Heart right ventricle (tissue), 16 donors: ENCODE results near the gene PAK1. TPM values are rescaled to one million over a fixed set of nuclear protein-coding genes. Genes with fewer than 3 reads are reported as not detected.

ENCODE experiments used
- ATAC-seq, 8 donors: fragments of 200-7000 bp; cut with Tn5 transposase; one replicate each; pipeline ENCODE4 v1.9.1; 2020; ENCODE audit warnings: mild to moderate bottlenecking in 8 of 8, moderate library complexity in 8 of 8, moderate number of reproducible peaks in 1 of 8
- DNase-seq, 2 donors: peaks; one replicate each; pipeline ENCODE4 v3.0.0-alpha.2; 2020
- H3K27ac ChIP-seq, 10 donors: fragments of 200-600 bp; sonication (generic) in 2 of 10; one replicate each; pipeline versions ENCODE4 v1.5.0 to v1.8.0; 2020 to 2022; ENCODE audit warnings: mild to moderate bottlenecking in 3 of 10
- H3K27me3 ChIP-seq, 7 donors: fragments of 200-600 bp; one replicate each; pipeline ENCODE4 v1.8.0; 2021 to 2022; ENCODE audit warnings: mild to moderate bottlenecking in 2 of 7
- H3K36me3 ChIP-seq, 9 donors: fragments of 200-600 bp; sonication (generic) in 1 of 9; one replicate each; pipeline versions ENCODE4 v1.5.0 to v1.8.0; 2020 to 2022; ENCODE audit warnings: mild to moderate bottlenecking in 2 of 9
- H3K4me1 ChIP-seq, 9 donors: fragments of 200-600 bp; sonication (generic) in 1 of 9; one replicate each; pipeline versions ENCODE4 v1.5.0 to v1.8.0; 2020 to 2022; ENCODE audit warnings: mild to moderate bottlenecking in 4 of 9
- H3K4me3 ChIP-seq, 10 donors: fragments of 200-600 bp; sonication (generic) in 2 of 10; one replicate each; pipeline versions ENCODE4 v1.5.0 to v1.8.0; 2020 to 2022; ENCODE audit warnings: mild to moderate bottlenecking in 7 of 10, moderate library complexity in 2 of 10
- H3K9me3 ChIP-seq, 11 donors: fragments of 200-600 bp in 10 of 11; sonication (generic) in 2 of 11; one replicate each; pipeline versions ENCODE4 v1.5.0 to v1.8.0; 2013 to 2022; ENCODE audit warnings: mild to moderate bottlenecking in 2 of 11, control low read depth in 1 of 11, moderate library complexity in 1 of 11
- CTCF ChIP-seq, 9 donors: fragments of 200-600 bp; sonication (generic) in 2 of 9; IDR thresholded peaks; one replicate each; pipeline versions ENCODE4 v1.5.0 to v1.8.0; 2021 to 2022; ENCODE audit warnings: antibody characterized with exemption in 9 of 9, mild to moderate bottlenecking in 5 of 9, moderate library complexity in 1 of 9
- WGBS, 2 donors: extraction: QIAGEN DNeasy Blood & Tissue Kit; methylation state at CpG; one replicate each; pipeline ENCODE4 v1.1.7; 2013; ENCODE audit warnings: inconsistent platforms in 1 of 2; 5-methylcytosine and 5-hydroxymethylcytosine counted together
- intact Hi-C, 10 donors: fragments of 100-400 bp; cut with DNase I; formaldehyde crosslinking; loops; one replicate each; pipeline versions ENCODE4 v1.11.1 to v1.14.2; 2022
- polyA plus RNA-seq, 2 donors: library from polyadenylated mRNA; stranded (reverse); fragments of 200-250 nt; gene quantifications; one replicate each; pipeline ENCODE4 v1.2.3, GENCODE V29; 2013
- total RNA-seq, 10 donors: library from RNA; stranded (reverse); fragmentation: NEBNext Ultra II Directional in 3 of 10; extraction: Animal tissue kit (Norgen Biotek cat#: 25700) in 3 of 10; gene quantifications; one replicate each; pipeline versions ENCODE4 v1.2.1 to v1.2.4, GENCODE V29; 2021 to 2023
- donor health status: Arrhythmogenic right ventricular cardiomyopathy.
- donor health status: ischemic (EF 13 %, LVEDD 7.1; RV severe dilation, severe dysfunction).
- donor health status: healthy with polysubstance abuse.
- donor health status: DM: no; HTN: yes; CAD: no.
- donor health status: DM: no; HTN: no; CAD: no.
- donor health status: ischemic (EF 25% LVEDD 6.9; RV normal size, moderate dysfunction).
- donor health status: ischemic (EF 25% LVEDD 5.7; RV mildly dilated, moderate dysfunction).
- donor health status: healthy.
- donor health status: DM: yes; HTN: yes; CAD: no.
- donor health status: Ischemic cardiomyopathy.
- donor health status: ischemic (EF 35%, LVEDD 5.7; RV mildly dilated, moderate dysfunction).
- donor health status: nonischemic (EF 11% LVEDD 7.7; RV severe dilation, severe dysfunction).
- donor health status: DM: yes; HTN: yes; CAD: no.
- donor health status: PGD.
- donor health status: ischemic (EF 29% LVEDD 5.4; RV normal size, mild dysfunction).
- donor health status: nonischemic (EF 23%, LVEDD 6.1; RV moderate dilation, normal function).

PAK1 gene
- total and polyA plus RNA-seq, 12 donors: 2.4 to 17.7 (median 6.8) TPM

GRCh38 chr11:77312107-77312506 is 161.8 kb downstream of the PAK1 start:
- intact Hi-C loops: no loop called here
- ATAC-seq (no peak), DNase-seq (no peak)
- Histone ChIP-seq H3K9me3 (no peaks in the 10 kb centered on the region), H3K36me3 (no peaks in the 10 kb centered on the region), H3K27ac (no peak overlapping the region), H3K4me1 (no peaks in the 10 kb centered on the region), H3K27me3 (no peaks in the 10 kb centered on the region), H3K4me3 (no peak overlapping the region)
- no peak for TF ChIP-seq CTCF (IDR thresholded peaks at IDR 0.05)

GRCh38 chr11:77311701-77312100 is 162.2 kb downstream of the PAK1 start:
- TF ChIP-seq CTCF (IDR thresholded peaks at IDR 0.05): no peak
- no peak for ATAC-seq
- DNase-seq: no peak
- H3K36me3 ChIP-seq: no peaks in the 10 kb centered on the region
- H3K4me3 ChIP-seq: no peak overlapping the region
- no peaks in the 10 kb centered on the region for H3K27me3 ChIP-seq
- H3K27ac ChIP-seq: no peak overlapping the region
- intact Hi-C loops: no loop called here
- H3K4me1 ChIP-seq: no peaks in the 10 kb centered on the region
- H3K9me3 ChIP-seq: no peaks in the 10 kb centered on the region
- 92 to 93% methylated on average over 3 of the region's 3 CpGs for WGBS, 2 donors

- Histone ChIP-seq H3K36me3 (no peaks in the 10 kb centered on the region), H3K4me3 (no peak overlapping the region), H3K4me1 (no peaks in the 10 kb centered on the region), H3K27me3 (no peaks in the 10 kb centered on the region), H3K9me3 (no peaks in the 10 kb centered on the region), H3K27ac (no peak overlapping the region)
- no peak for TF ChIP-seq CTCF (IDR thresholded peaks at IDR 0.05)
- 72 to 74% methylated on average over 5 of the region's 5 CpGs for WGBS, 2 donors
- ATAC-seq: no peak
- DNase-seq: no peak
- intact Hi-C loops: no loop called here
Measured at GRCh38 chr11:77310721-77311120, 163.2 kb downstream of the PAK1 start.

- no peak for ATAC-seq
- no peaks in the 10 kb centered on the region for H3K36me3 ChIP-seq
- no peaks in the 10 kb centered on the region for H3K27me3 ChIP-seq
- H3K4me3 ChIP-seq: no peak overlapping the region
- no peak for TF ChIP-seq CTCF (IDR thresholded peaks at IDR 0.05)
- intact Hi-C loops: no loop called here
- 74 to 75% methylated on average over 5 of the region's 5 CpGs for WGBS, 2 donors
- H3K9me3 ChIP-seq: no peaks in the 10 kb centered on the region
- no peak for DNase-seq
- H3K27ac ChIP-seq: no peak overlapping the region
- H3K4me1 ChIP-seq: no peaks in the 10 kb centered on the region
Measured at GRCh38 chr11:77309401-77310085, 164.4 kb downstream of the PAK1 start.
